ENCODE measurements around the gene NOX1.

- no peak for TF ChIP-seq FOXM1 (IDR thresholded peaks at IDR 0.05; ENCODE audit: borderline replicate concordance)
- TF ChIP-seq SP1 (IDR thresholded peaks at IDR 0.05) = no peak
- TF ChIP-seq HDGF (IDR thresholded peaks at IDR 0.05; ENCODE audit: borderline replicate concordance) = no peak
- TF ChIP-seq FOXK2 (IDR thresholded peaks at IDR 0.05) = no peak
- no peak for TF ChIP-seq CTBP1 (IDR thresholded peaks at IDR 0.05; ENCODE audit: borderline replicate concordance)
- no peak for TF ChIP-seq ELF4 (IDR thresholded peaks at IDR 0.05)
- TF ChIP-seq FOXA1 (IDR thresholded peaks at IDR 0.05) = no peak
- no peak for TF ChIP-seq NFRKB (IDR thresholded peaks at IDR 0.05)
These were observed 71.3 kb downstream of the NOX1 start for GRCh38 chrX:100802843-100803242.

All from HEK293T (cell line).